K562 (cell line): ENCODE measurements around the gene ZNF780B. TPM values are rescaled to one million over a fixed set of nuclear protein-coding genes. Genes with fewer than 3 reads are reported as not detected.
A peak's percentile ranks its signal among the peaks of the same experiment; 100 is the strongest.

Experiments
- BRF1 ChIP-seq: IDR thresholded peaks from 3 replicates; pipeline ENCODE4 v1.6.1; 2011; ENCODE audit warnings: borderline replicate concordance, mild to moderate bottlenecking; ENCODE audit not compliant: insufficient read length; ENCODE audit errors: extremely low read depth
- ETS2 ChIP-seq: IDR thresholded peaks from 2 replicates; pipeline ENCODE4 v1.6.1; 2016; ENCODE audit warnings: borderline replicate concordance, missing genetic modification characterization, mild to moderate bottlenecking, moderate library complexity, missing compliant biosample characterization; ENCODE audit not compliant: poor library complexity, severe bottlenecking
- EZH2 ChIP-seq: IDR thresholded peaks from 2 replicates; pipeline ENCODE4 v1.6.1; 2012; ENCODE audit warnings: low read depth, mild to moderate bottlenecking, inconsistent platforms, low read length, borderline replicate concordance
- MAFF ChIP-seq: IDR thresholded peaks from 2 replicates; pipeline ENCODE4 v1.6.1; 2012; ENCODE audit warnings: low read length, improper control_type of control experiment
- NFIC ChIP-seq: fragments of 450-650 bp; IDR thresholded peaks from 2 replicates; pipeline ENCODE4 v1.6.1; 2017; ENCODE audit warnings: mild to moderate bottlenecking, inconsistent platforms
- PHF21A ChIP-seq: fragments of 450-650 bp; IDR thresholded peaks from 2 replicates; pipeline ENCODE4 v1.6.1; 2017; ENCODE audit warnings: low read depth, borderline replicate concordance
- POLR3A ChIP-seq: IDR thresholded peaks from 2 replicates; pipeline ENCODE4 v1.6.1; 2011; ENCODE audit warnings: borderline replicate concordance, mild to moderate bottlenecking, moderate library complexity; ENCODE audit not compliant: insufficient read length, insufficient read depth; ENCODE audit errors: extremely low read depth
- ZEB2 ChIP-seq: fragments of 450-650 bp; IDR thresholded peaks from 2 replicates; pipeline ENCODE4 v1.6.1; 2016
- ZNF407 ChIP-seq: fragments of 450-650 bp; IDR thresholded peaks from 2 replicates; pipeline ENCODE4 v1.6.1; 2016; ENCODE audit warnings: low read depth
- ZNF592 ChIP-seq: fragments of 450-650 bp; IDR thresholded peaks from 2 replicates; pipeline ENCODE4 v1.6.1; 2017; ENCODE audit warnings: antibody characterized with exemption, mild to moderate bottlenecking
- ZNF639 ChIP-seq, 2 experiments: fragments of 200-800 bp in 1 of 2; sonication (Bioruptor generic) in 1 of 2; sonication (generic) in 1 of 2; formaldehyde crosslinking in 1 of 2; IDR thresholded peaks in 1 of 2; conservative IDR thresholded peaks in 1 of 2; 2 replicates each; pipeline versions ENCODE4 v1.5.0 to v1.6.1; 2016 to 2020; ENCODE audit warnings: missing compliant biosample characterization in 1 of 2, missing genetic modification characterization in 1 of 2, missing genetic modification reagents in 1 of 2
- polyA plus RNA-seq, 8 experiments: library from polyadenylated mRNA; depleted of rRNA in 4 of 8; stranded (reverse) in 5 of 8; unstranded in 3 of 8; fragments of >200 nt; fragmentation: Nextera tagmentation in 2 of 8; fragmentation: Illumina TruSeq in 1 of 8; extraction: Ambion mirVana in 2 of 8; extraction: Trizol in 1 of 8; gene quantifications; 2 replicates each; pipeline versions ENCODE4 v1.2.1 to v1.2.3, GENCODE V29; 2011 to 2014; ENCODE audit warnings: inconsistent platforms in 1 of 8, missing spikeins in 1 of 8
- total RNA-seq, 7 experiments: library from RNA; depleted of rRNA in 6 of 7; stranded (reverse); fragments of >200 nt in 6 of 7; fragmentation: Illumina TruSeq in 2 of 7; extraction: Trizol in 2 of 7; gene quantifications; 2 replicates each; pipeline versions ENCODE4 v1.2.1 to v1.2.3, GENCODE V29; 2011 to 2021; ENCODE audit warnings: low replicate concordance in 1 of 7

ZNF780B gene
- total and polyA plus RNA-seq, 9 of the 15 experiments (the other 6 are each of a cell fraction or from before 2014, with no cell fraction given), result 3.9 to 18.4 (median 8.8) TPM

- TF ChIP-seq ZNF407 (no peak), POLR3A (no peak), ZNF592 (peak; percentile 63; the same call in 1 of the 2 replicates), MAFF (no peak), ZNF639 (CRISPR knock-in tag; conservative IDR thresholded peaks at IDR 0.05 in 1 of 2, IDR thresholded peaks at IDR 0.05 in 1 of 2) (no peak), PHF21A (no peak), ETS2 (tag) (no peak), NFIC (peak; percentile 71), BRF1 (no peak), ZEB2 (no peak), EZH2 (no peak)
Measured at GRCh38 chr19:40090241-40091204, 34.5 kb upstream of the ZNF780B start, which contains the start of gene ZNF780A (continued).
